Ramos (cell line): ENCODE measurements around the gene COL11A1.
"Not testable (repeated sequence)": the region's sequence is repeated elsewhere in the genome, so short reads cannot be mapped to it uniquely, and the experiment has no call there.

Experiments
- in situ Hi-C: fragments of 300-500 bp; cut with MboI; formaldehyde crosslinking; loops from one replicate; pipeline ENCODE4 v1.14.3; 2022; ENCODE audit warnings: low sequenced_read_pairs; ENCODE audit not compliant: unreplicated experiment

The COL11A1 gene

GRCh38 chr1:103108376-103109150 is at the start of gene COL11A1:
TSS of gene COL11A1 (minus strand) at chr1:103108522. CDS start at chr1:103108178, 344 bp downstream.
- in situ Hi-C loops: no loop called here

DNA sequence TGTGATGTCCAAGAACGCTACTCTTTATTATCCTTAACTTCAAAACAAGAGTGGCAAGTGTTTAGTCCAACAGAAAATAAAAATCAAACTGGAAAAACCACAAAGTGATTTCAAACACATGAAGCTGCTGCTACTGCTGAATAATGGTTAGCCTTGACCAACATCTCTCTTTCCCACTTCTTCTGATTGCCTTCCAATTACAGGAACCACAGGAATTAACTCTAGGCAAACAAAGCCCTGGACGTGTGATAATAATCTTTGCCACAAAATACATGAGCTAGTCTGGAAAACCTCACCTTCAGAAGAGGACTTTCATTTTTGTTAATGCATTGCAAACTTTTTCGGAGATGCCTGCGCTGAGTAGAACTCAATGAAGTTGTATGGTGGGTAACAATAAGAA is 48.6 kb upstream of the COL11A1 start:
- in situ Hi-C loops: no loop called here

DNA sequence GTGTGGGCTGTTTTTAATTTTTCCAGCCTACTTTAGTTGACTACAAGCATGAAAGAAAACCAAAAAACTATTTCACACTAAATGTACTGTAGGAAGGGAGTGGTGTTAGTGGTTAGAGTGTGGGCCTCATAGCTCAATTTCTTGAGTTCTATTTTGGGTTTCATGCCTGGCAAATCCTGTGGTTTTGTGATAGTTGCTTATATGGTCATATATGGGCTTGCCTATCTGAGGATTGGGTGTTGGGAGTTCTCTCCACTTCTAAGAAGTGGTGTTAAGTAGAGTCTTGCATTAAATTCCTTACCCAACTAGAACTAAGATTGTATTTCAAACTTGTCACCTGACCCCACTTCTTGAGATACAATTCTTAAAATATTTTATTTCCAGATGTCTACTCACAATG is 37.8 kb upstream of the COL11A1 start:
- in situ Hi-C loops: no loop called here

- in situ Hi-C loops: no loop called here
Observed at GRCh38 chr1:103145449-103145848, 37.1 kb upstream of the COL11A1 start.

DNA sequence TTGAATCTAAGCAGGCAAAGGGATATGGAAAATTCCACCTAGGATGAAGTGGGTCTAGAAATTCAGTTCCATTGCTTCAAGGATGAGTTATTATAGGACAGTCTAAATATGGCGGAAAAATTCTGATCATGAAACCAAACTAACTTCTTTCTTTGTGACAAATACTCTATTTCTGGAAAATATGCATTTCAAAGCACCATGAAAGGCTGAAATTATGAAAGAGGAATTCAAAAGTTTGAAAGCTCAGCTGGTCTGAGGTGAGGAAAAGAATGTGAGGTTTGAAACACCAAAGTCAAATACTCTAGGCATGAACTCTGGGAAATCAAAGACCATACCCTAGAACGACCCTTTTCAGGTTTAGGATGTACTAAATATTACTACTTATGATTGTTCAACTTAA is 36.4 kb upstream of the COL11A1 start:
- in situ Hi-C loops: no loop called here

DNA sequence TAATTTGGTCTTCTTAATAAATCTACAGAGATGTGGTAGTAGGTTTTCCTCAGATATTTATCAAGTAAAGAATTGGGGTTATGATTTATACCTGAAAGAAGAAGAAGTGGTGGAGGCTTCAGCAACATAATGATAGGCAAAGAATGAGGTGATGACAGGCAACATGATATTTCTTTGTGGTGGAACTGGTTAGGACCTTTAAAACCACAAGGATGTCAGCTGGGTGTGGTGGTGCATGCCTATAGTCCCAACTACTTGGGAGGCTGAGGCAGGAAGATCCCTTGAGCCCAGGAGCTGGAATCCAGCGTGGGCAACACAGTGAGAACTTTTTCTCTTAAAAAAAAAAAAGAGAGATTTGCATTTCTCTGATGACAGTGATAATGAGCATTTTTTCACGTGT is 34.1 kb upstream of the COL11A1 start:
- in situ Hi-C loops: no loop called here

DNA sequence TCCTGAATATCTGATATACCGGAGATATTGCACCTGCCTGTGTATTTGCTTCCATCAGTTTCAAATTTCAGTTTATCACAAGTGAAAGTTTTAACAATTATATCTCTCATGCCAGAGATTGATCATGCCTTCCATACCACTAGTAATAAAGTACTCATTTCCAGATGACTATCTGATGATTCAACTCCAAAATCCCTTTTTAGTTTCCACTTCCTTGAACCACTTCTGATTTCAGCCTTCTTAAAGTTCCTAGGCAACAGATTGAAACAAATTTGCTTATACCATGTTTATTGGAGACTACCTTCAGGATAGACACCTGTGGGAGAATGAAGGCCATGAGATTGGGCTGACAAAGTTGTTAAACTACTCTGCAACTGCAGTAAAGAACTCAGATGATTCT is 21.5 kb upstream of the COL11A1 start:
- in situ Hi-C loops: no loop called here

GRCh38 chr1:103129255-103129654 is 20.9 kb upstream of the COL11A1 start:
- in situ Hi-C loops: no loop called here

GRCh38 chr1:103128256-103128655 is 19.9 kb upstream of the COL11A1 start:
- in situ Hi-C loops: not testable (repeated sequence)

GRCh38 chr1:103125219-103125618 is 16.9 kb upstream of the COL11A1 start:
- in situ Hi-C loops: no loop called here

GRCh38 chr1:103122983-103123720 is 14.8 kb upstream of the COL11A1 start:
- in situ Hi-C loops: no loop called here

GRCh38 chr1:103120981-103121380 is 12.7 kb upstream of the COL11A1 start:
- in situ Hi-C loops: no loop called here

GRCh38 chr1:103112546-103112945 is 4.2 kb upstream of the COL11A1 start:
- in situ Hi-C loops: no loop called here

GRCh38 chr1:103111926-103112325 is 3.6 kb upstream of the COL11A1 start:
- in situ Hi-C loops: no loop called here

DNA sequence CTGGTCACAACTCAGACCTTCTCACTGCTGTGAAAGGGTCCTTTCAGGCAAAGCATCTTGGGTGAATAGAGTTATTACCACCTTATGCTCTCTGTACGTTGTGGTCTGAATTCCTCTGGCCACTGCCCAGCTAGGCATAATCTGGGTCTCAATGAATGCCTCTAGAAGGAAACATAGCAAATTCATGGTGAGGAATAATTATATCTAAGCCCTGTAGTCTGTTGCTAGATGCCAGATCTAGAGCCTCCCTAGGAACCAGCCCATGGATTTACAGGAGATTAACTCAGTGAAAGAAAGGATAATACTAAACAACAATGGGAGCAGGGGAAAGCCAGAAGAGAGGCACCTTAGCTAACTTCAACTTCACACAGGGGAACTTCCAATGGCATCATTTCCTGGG is 2.4 kb upstream of the COL11A1 start:
- in situ Hi-C loops: no loop called here

DNA sequence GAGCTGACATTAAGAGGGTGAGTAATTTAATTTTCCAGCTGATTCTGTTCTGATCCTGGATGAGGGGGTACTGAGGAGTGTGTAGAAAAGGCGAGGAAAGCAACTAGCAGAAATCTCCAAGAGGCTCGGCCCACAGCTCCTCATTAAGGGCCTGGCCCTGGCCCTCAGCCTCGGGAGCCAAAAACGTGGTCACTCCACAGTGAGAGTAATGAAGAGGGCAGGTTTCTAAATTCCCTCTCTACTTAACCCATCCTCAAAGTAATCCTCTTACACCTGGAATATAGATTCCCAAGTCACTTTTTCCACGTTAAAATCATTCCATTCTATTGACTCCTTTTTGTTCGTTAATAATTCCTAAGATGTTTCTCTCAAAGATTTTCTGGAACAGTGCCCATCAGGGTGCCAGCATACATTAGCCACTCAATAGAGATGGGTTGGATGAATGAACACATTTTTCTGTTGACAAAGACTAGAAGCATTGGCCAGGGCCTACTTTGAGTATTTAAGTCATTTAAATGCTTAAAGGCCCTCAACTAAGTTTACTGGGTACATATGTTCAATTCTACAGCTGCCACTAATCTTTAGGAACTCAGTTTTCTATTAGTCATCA is 1.1 kb upstream of the COL11A1 start:
- in situ Hi-C loops: no loop called here

- in situ Hi-C loops: no loop called here
Observed at GRCh38 chr1:103107741-103108375, 464 bp downstream of the COL11A1 start.

- in situ Hi-C loops: no loop called here
Observed at GRCh38 chr1:103106426-103107341, 1.6 kb downstream of the COL11A1 start.

DNA sequence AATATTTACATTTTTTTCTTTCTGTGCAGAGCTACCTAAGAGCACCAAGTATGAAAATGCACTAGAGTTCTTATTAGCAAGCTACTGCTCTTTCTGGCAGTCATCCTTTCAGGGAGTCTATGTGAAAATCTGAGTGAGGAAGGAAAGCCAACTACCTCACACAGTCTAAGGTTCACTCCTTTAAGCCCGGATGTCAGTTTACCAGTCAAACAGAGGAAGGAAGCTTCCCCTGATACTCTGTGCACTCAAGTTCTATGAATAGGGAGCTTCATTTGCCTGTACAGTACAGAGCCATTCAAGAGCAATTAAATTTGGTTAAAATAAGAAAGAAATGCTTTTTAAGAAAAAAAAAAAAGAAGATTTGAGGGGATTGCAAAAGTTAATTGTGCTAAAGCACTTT is 6.9 kb downstream of the COL11A1 start:
- in situ Hi-C loops: no loop called here

DNA sequence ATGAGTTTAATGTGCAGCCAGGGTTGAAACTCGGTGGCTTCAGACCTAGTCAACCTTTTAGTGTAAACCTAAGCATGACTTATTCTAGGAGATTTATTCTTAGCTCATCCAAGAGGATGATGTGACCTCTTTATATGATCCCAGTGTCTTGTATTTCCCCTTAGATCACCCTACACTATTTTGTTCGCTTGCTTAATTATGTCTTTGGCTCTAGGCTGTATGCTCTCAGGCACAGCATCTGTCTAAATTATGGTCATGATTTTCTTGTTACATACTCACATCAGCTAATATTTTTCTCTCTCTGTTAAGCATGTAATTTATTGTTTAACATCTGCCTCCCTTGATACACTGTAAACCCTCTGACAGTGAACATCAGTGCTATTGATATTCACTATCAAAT is 19.1 kb downstream of the COL11A1 start:
- in situ Hi-C loops: no loop called here
